Measurements from ENCODE around the gene CYB561.

DNA sequence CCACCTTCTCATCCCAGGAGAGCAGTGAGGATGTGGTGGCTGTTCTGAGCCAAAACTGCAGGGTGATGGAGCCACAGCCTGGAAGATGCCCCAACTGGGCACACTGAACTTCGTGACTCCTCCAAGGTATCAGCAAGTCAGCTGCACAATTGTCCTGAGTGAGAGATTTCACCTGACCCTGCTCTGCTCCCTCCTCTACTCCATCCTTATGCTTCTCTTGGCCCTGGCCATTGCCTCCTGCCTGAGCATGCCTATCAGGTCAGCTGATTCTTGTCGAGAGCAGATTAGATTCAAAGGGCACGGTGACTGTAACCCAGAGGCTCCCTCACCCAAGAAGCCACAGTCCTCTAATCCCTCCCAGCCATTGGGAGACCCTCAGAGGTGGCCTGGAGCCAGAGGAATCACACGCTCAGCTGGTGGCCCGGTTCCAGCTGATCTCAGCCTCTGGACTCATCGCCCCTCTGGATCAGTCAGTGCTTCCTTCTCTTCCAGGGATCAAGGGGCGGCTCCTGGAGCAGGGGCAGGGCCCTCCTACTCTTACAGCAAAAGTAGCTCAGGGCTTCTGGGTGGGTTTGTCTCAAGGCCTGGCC, 7.0 kb upstream of the CYB561 start:
- TF ChIP-seq TAF1 (IDR thresholded peaks at IDR 0.05; ENCODE audit: borderline replicate concordance, low read depth, low read length): no peak
- no peak for TF ChIP-seq POLR2A (IDR thresholded peaks at IDR 0.05; ENCODE audit: low read depth, low read length)

Measured in GM12892 (cell line).